ENCODE measurements around the gene SLC51A.
"Not testable (repeated sequence)": the region's sequence is repeated elsewhere in the genome, so short reads cannot be mapped to it uniquely, and the experiment has no call there.

Gene SLC51A
- long read RNA-seq, donor 1, partial matches to known transcripts: 0 of 14 reads
- long read RNA-seq, donor 1, other reads (novel, unspliced or antisense): 10 of 14 reads
- long read RNA-seq, donor 2, partial matches to known transcripts: 0 of 1 reads
- long read RNA-seq, donor 2, other reads (novel, unspliced or antisense): 0 of 1 reads
- long read RNA-seq, donor 3, partial matches to known transcripts: 0 of 1 reads
- long read RNA-seq, donor 3, other reads (novel, unspliced or antisense): 0 of 1 reads
- long read RNA-seq, donor 4: 0 reads
- long read RNA-seq, donor 5, partial matches to known transcripts: 0 of 3 reads
- long read RNA-seq, donor 5, other reads (novel, unspliced or antisense): 0 of 3 reads
- long read RNA-seq, donor 6, partial matches to known transcripts: 31 of 90 reads
- long read RNA-seq, donor 6, other reads (novel, unspliced or antisense): 57 of 90 reads
- long read RNA-seq, donor 7, partial matches to known transcripts: 8 of 9 reads
- long read RNA-seq, donor 7, other reads (novel, unspliced or antisense): 0 of 9 reads
- long read RNA-seq, donor 8, partial matches to known transcripts: 30 of 119 reads
- long read RNA-seq, donor 8, other reads (novel, unspliced or antisense): 87 of 119 reads

DNA sequence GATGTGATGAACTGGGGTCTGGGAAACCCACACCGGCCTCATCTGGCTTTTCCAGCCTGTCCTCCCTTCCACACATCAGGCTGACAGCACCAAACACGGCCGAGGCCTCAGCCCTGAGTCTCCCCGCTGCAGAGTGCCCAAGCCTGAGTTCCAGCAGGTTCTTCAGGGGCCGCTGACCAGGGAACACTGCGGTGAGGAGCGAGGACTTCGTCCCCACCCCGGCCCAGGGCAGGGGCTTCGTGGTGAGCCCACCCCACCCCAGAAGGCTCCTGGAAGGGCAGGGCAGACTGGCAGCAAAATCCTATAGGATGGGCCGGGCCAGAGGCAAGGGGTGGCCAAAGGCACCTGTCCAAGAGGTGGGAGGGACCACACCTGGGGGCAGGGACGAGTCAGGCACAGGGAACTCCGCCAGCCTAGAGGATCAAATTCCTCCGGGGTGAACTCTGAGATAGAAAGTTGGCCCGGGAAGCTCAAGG is at the start of gene SLC51A:
Gene SLC51A, plus strand, starts transcription at position 446 of the 476 bp plus-strand sequence. CDS start 179 bp downstream, outside the sequence.
- no peak for DNase-seq

GRCh38 chr3:196166741-196167140 is 49.6 kb upstream of the SLC51A start:
- no peak for DNase-seq

DNA sequence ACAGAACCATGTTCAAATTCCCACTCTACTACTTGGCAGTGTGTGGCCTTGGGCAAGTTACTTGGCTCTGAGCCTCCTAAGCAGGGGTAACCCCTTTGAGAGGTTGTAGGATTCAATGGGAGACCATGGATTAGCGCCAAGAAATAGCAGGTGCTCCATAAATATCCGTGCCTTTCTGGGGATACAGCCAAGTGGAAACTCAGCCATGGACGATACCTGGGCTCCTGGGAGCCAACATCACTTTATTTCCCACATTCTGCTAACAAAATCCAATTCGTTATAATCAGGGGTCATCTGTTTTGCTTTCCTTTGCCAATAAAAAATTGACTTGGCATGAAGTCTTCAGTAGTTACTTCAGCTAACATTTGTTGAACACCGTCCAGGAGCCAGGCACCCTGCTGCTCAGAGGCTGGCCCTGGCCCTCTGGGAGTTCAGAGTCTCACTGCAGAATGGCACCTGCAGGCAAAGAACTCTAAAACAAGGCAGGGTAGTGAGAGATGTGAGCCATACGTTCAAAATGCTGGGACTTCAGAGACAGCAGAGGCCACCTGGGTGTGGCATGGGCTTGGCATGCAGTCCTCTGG is 47.4 kb upstream of the SLC51A start:
- DNase-seq: no peak

DNA sequence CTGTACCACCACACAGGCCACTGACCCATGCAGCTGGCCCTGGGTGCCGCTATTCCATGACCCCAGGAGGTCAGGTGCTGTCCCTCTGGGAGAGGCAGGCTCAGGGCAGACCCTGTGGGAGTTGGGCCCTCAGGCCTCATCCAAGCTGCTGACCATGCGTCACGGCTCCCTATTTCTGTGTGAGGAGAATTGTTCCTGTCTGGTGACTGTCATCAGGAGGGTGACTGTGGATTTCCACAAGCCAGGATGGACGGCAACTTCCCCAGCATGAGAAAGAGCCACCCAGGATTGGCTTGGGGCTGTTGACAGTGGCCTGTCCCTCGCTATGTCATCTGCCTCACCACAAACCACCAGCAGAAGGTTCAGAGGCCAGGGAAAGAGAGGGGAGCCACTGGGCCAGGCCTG is 46.5 kb upstream of the SLC51A start:
- DNase-seq: no peak

GRCh38 chr3:196170296-196170695 is 46.0 kb upstream of the SLC51A start:
- DNase-seq: not testable (repeated sequence)

DNA sequence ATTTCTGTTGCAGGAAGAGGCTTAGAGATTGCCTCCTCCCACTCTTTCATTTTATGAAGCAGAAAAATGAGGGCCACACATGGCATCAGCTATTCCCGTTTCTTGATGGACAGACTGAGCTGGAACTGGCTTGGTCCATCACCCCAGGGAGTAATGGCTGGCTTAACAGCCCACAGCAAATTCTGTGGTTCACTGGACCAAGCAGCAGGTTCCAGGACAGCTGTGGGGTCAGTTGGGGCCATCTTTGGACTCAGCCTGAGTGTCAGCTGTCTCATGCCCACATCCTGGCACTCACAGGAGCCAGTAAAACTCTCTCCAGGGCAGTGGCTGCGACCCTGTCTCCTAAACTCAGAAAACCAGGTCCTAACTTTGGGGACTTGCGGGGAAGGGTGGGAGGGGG is 41.7 kb upstream of the SLC51A start:
- no peak for DNase-seq

DNA sequence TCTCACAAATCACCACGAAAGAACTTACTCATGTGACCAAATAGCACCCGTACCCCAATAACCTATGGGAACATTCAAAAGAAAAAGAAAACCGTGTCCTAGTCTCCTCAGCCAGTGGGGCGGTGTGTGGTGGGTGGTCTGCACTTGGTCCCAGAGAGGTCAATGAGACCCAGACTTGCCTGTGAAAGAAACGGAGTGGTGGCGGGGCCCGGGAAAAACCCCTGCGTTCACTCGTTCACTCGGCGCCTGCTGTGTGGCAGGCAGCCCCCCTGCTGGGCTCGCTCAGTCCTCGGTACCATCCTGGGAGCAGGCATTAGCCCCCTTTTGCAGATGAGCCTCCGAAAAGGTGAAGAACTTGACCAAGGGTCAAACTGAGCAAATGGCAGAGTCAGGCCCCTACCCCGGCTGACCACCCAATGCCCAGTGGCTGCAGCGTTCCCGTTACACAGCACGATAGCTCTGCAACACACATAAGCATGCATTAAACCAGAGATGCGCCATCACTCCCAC is 41.2 kb upstream of the SLC51A start:
- DNase-seq: no peak

- DNase-seq: no peak
Measured at GRCh38 chr3:196175722-196176121, 40.6 kb upstream of the SLC51A start.

DNA sequence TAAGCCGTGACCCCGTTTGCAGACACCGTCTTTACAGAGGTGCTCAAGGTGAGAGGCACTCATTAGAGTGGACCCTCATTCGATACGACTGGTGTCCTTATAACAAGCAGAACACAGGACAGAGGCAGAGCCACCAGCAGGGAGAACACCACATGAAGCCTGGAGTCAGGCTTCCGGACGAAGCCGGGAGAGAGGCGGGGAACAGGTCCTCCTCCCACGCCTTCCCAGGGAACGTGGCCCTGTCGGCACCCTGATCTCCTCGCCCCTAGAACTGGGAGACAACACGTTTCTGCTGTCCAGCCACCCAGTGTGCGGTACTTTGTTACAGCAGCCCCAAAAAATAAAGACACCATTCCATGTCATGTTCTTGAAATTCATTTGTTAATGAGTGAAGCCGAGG is 38.8 kb upstream of the SLC51A start:
- DNase-seq: no peak

- no peak for DNase-seq
Measured at GRCh38 chr3:196177967-196178366, 38.4 kb upstream of the SLC51A start.

DNA sequence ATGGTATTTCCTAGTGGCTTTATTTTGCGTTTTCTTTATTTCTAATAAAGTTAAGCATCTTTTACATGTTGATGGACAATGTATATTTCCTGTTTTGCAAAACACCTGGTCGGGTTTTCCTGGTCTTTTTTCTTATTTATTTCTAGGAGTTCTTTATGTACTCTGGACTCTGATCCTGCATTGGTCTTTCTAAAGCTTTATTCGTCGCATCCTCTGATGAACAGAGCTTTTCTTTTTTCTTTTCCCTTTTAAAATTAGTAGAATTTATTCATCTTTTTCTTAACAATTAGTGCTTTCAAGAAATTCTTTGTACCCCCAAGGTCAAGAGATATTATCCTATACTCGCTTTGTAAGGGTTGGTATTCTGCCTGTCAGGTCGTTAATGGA is 37.3 kb upstream of the SLC51A start:
- no peak for DNase-seq

- DNase-seq: no peak
Measured at GRCh38 chr3:196179380-196180308, 36.7 kb upstream of the SLC51A start.

- DNase-seq: no peak
Measured at GRCh38 chr3:196180346-196180745, 36.0 kb upstream of the SLC51A start.

GRCh38 chr3:196181127-196181546 is 35.2 kb upstream of the SLC51A start:
- DNase-seq: no peak

GRCh38 chr3:196184169-196184432 is 32.2 kb upstream of the SLC51A start:
- not testable (repeated sequence) for DNase-seq

DNA sequence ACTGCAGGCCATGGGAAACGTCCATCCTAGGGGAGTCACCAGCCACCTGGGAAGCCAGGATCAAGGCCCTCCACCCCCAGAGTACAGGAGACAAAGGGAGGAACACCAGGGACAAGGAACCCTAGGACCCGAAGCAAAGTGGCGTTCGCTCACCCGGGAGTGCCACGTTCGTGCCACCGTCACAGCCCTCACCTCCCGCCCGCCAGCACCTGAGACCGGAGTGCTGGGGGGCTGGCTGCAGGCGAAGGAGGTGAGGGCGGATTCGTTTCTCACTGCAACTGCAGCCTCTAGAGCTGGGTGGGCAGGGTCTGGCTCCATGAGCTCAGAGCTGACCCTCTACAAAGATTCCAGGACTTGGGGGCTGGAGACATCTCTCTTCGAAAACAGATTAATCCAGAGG is 31.5 kb upstream of the SLC51A start:
- DNase-seq: no peak

- DNase-seq: peak; percentile 54
Measured at GRCh38 chr3:196186651-196187573, 29.4 kb upstream of the SLC51A start.

GRCh38 chr3:196189566-196190347 is 26.6 kb upstream of the SLC51A start:
- DNase-seq: no peak

GRCh38 chr3:196192036-196192523 is 24.3 kb upstream of the SLC51A start:
- no peak for DNase-seq

DNA sequence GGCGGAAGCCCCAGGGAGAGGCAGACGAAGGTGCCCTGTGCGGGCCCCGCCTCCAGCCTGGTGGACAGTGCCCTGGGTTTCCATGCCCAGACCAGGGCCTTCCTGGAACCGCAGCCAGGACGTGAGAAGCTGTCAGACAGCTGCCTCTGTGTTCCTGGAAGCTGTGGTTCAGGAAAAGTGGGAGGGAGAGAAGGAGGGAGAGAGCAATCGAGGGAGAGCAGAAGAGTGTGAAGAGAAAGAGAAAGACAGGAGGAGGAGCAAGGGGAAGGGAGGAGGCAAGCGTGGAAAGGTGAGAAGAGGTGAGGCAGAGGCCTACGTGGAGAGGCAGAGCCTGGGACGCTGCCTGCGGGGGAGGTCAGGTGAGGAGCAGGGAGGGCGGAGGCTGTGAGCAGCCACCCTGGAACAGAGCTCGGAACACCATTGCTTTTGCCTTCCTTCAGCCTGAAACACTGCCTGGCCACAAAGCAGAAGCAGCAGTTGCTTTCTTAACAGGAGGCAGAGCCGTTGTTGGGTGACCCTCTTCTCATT is 23.7 kb upstream of the SLC51A start:
- no peak for DNase-seq

Data from right kidney (tissue), 9 donors.